KMS-11 (cell line): ENCODE results near the gene ESAM.

Experiments used
- H2AFZ ChIP-seq: fragments of 200-600 bp; sonication (generic); 2 replicates; pipeline ENCODE4 v1.6.1; 2016; ENCODE audit warnings: antibody characterized with exemption, mixed run types, low read depth
- H3K27ac ChIP-seq: fragments of 200-600 bp; sonication (generic); 2 replicates; pipeline ENCODE4 v1.6.1; 2016; ENCODE audit warnings: mild to moderate bottlenecking, mixed run types
- H3K27me3 ChIP-seq: fragments of 200-600 bp; sonication (generic); 2 replicates; pipeline ENCODE4 v1.6.1; 2017; ENCODE audit warnings: mild to moderate bottlenecking, low read depth, mixed run types, moderate library complexity; ENCODE audit not compliant: insufficient read depth
- H3K36me3 ChIP-seq: fragments of 200-600 bp; sonication (generic); 2 replicates; pipeline ENCODE4 v1.6.1; 2017; ENCODE audit warnings: mild to moderate bottlenecking, mixed run types; ENCODE audit not compliant: insufficient read depth
- H3K4me1 ChIP-seq: fragments of 200-600 bp; sonication (generic); 2 replicates; pipeline ENCODE4 v1.6.1; 2016; ENCODE audit warnings: mild to moderate bottlenecking, low read depth, mixed run types; ENCODE audit not compliant: poor library complexity, severe bottlenecking
- H3K4me2 ChIP-seq: fragments of 200-600 bp; sonication (generic); 2 replicates; pipeline ENCODE4 v1.7.0; 2016; ENCODE audit warnings: mild to moderate bottlenecking, mixed run types
- H3K4me3 ChIP-seq: fragments of 200-600 bp; sonication (generic); IDR thresholded peaks from 2 replicates; pipeline ENCODE4 v1.6.1; 2017; ENCODE audit warnings: low read depth, low read length, mixed read lengths; ENCODE audit not compliant: insufficient read depth
- H3K79me2 ChIP-seq: fragments of 200-600 bp; sonication (generic); 2 replicates; pipeline ENCODE4 v1.6.1; 2016; ENCODE audit warnings: low read depth, mixed run types; ENCODE audit not compliant: insufficient read depth
- H3K9ac ChIP-seq: fragments of 200-600 bp; sonication (generic); 2 replicates; pipeline ENCODE4 v1.6.1; 2016; ENCODE audit warnings: mild to moderate bottlenecking, mixed run types
- H4K20me1 ChIP-seq: fragments of 200-600 bp; sonication (generic); 2 replicates; pipeline ENCODE4 v1.6.1; 2016; ENCODE audit warnings: mild to moderate bottlenecking, mixed run types; ENCODE audit not compliant: insufficient read depth
- CTCF ChIP-seq: fragments of 200-600 bp; sonication (generic); conservative IDR thresholded peaks from 2 replicates; pipeline ENCODE4 v1.6.1; 2017; ENCODE audit warnings: low read depth, mild to moderate bottlenecking, antibody characterized with exemption, low read length, moderate library complexity, mixed read lengths

Gene ESAM

GRCh38 chr11:124717421-124717785, 44.7 kb downstream of the ESAM start:
- Histone ChIP-seq H4K20me1 (no peaks in the 10 kb centered on the region), H3K4me3 (no peak overlapping the region), H3K4me1 (no peaks in the 10 kb centered on the region), H3K36me3 (no peaks in the 10 kb centered on the region), H3K4me2 (no peak overlapping the region), H3K9ac (no peak overlapping the region), H3K27ac (no peak overlapping the region), H3K79me2 (no peaks in the 10 kb centered on the region), H3K27me3 (no peaks in the 10 kb centered on the region), H2AFZ (no peak overlapping the region)
- TF ChIP-seq CTCF = no peak

GRCh38 chr11:124716591-124716990, 45.5 kb downstream of the ESAM start:
- Histone ChIP-seq H4K20me1 (no peaks in the 10 kb centered on the region), H3K9ac (no peak overlapping the region), H3K4me2 (no peak overlapping the region), H3K36me3 (no peaks in the 10 kb centered on the region), H3K27me3 (no peaks in the 10 kb centered on the region), H3K79me2 (no peaks in the 10 kb centered on the region), H3K27ac (no peak overlapping the region), H2AFZ (no peak overlapping the region), H3K4me1 (no peaks in the 10 kb centered on the region), H3K4me3 (no peak overlapping the region)
- no peak for TF ChIP-seq CTCF

GRCh38 chr11:124712392-124712791, 49.7 kb downstream of the ESAM start:
- H3K4me1 ChIP-seq = no peaks in the 10 kb centered on the region
- H2AFZ ChIP-seq = no peak overlapping the region
- no peaks in the 10 kb centered on the region for H3K36me3 ChIP-seq
- H3K27me3 ChIP-seq = no peaks in the 10 kb centered on the region
- H3K4me3 ChIP-seq = no peak overlapping the region
- H3K4me2 ChIP-seq = no peak overlapping the region
- no peak for TF ChIP-seq CTCF
- H3K9ac ChIP-seq = no peak overlapping the region
- no peak overlapping the region for H3K27ac ChIP-seq
- no peaks in the 10 kb centered on the region for H4K20me1 ChIP-seq
- no peaks in the 10 kb centered on the region for H3K79me2 ChIP-seq

GRCh38 chr11:124707829-124708228, 54.3 kb downstream of the ESAM start:
- no peaks in the 10 kb centered on the region for H3K36me3 ChIP-seq
- no peak overlapping the region for H3K4me2 ChIP-seq
- no peak overlapping the region for H3K9ac ChIP-seq
- no peaks in the 10 kb centered on the region for H3K27me3 ChIP-seq
- TF ChIP-seq CTCF = no peak
- no peak overlapping the region for H3K27ac ChIP-seq
- no peaks in the 10 kb centered on the region for H3K4me1 ChIP-seq
- H3K79me2 ChIP-seq = no peaks in the 10 kb centered on the region
- H3K4me3 ChIP-seq = no peak overlapping the region
- H4K20me1 ChIP-seq = no peaks in the 10 kb centered on the region
- no peak overlapping the region for H2AFZ ChIP-seq
